MCF 10A (cell line): ENCODE data around the gene OSBPL9. TPM values are rescaled to one million over a fixed set of nuclear protein-coding genes. Genes with fewer than 3 reads are reported as not detected.

Source experiments
- BruUV-seq: library from RNA; stranded (reverse); fragments of 400-500 nt; replicated peaks from 2 replicates; lab custom pipeline; 2021; lab: Mats Ljungman, UMichigan
- CTCF ChIA-PET: fragments of 300-600 bp; sonication (Branson Sonifier 250); formaldehyde crosslinking; extraction: SDS; loops from one replicate; lab custom pipeline; 2021; ENCODE audit warnings: antibody characterized with exemption, inconsistent platforms; lab: Yijun Ruan, JAX
- POLR2A ChIA-PET: fragments of 300-600, 350-650 bp; sonication (Branson Sonifier 250); formaldehyde crosslinking; extraction: SDS; loops from one replicate; lab custom pipeline; 2020; ENCODE audit warnings: antibody characterized with exemption, inconsistent platforms; lab: Yijun Ruan, JAX
- DNase-seq: peaks from one replicate; pipeline ENCODE4 v3.0.0-alpha.2; 2018; ENCODE audit not compliant: unreplicated experiment
- H3K27ac Mint-ChIP-seq: one replicate; pipeline ENCODE4 v1.8.0; 2022; ENCODE audit warnings: mild to moderate bottlenecking, low read depth, mixed read lengths; ENCODE audit not compliant: unreplicated experiment
- H3K27me3 Mint-ChIP-seq: one replicate; pipeline ENCODE4 v1.8.0; 2022; ENCODE audit warnings: mixed read lengths; ENCODE audit not compliant: insufficient read depth, unreplicated experiment
- H3K36me3 Mint-ChIP-seq: one replicate; pipeline ENCODE4 v1.8.0; 2022; ENCODE audit warnings: mild to moderate bottlenecking, moderate library complexity, mixed read lengths; ENCODE audit not compliant: insufficient read depth, unreplicated experiment
- H3K4me1 Mint-ChIP-seq: one replicate; pipeline ENCODE4 v1.8.0; 2022; ENCODE audit warnings: mixed read lengths; ENCODE audit not compliant: insufficient read depth, unreplicated experiment
- H3K4me3 Mint-ChIP-seq: one replicate; pipeline ENCODE4 v1.8.0; 2022; ENCODE audit warnings: mild to moderate bottlenecking, moderate library complexity, mixed read lengths; ENCODE audit not compliant: unreplicated experiment
- H3K9me3 Mint-ChIP-seq: one replicate; pipeline ENCODE4 v1.8.0; 2022; ENCODE audit warnings: mixed read lengths; ENCODE audit not compliant: unreplicated experiment
- intact Hi-C: fragments of 100-400 bp; cut with micrococcal nuclease; formaldehyde crosslinking; loops from 2 replicates; pipeline ENCODE4 v1.14.1; 2022
- total RNA-seq: library from RNA; stranded (reverse); gene quantifications from 2 replicates; pipeline ENCODE4 v1.2.3, GENCODE V29; 2022
- TF ChIP-seq, protein P1 (sequence below): fragments of 200-600 bp; IDR thresholded peaks from one replicate; pipeline ENCODE4 v1.8.0; 2022; ENCODE audit warnings: antibody characterized with exemption, mild to moderate bottlenecking; ENCODE audit not compliant: unreplicated experiment

OSBPL9 gene
- total RNA-seq, 1 experiment from 2014 or later: 51.7 TPM

DNA sequence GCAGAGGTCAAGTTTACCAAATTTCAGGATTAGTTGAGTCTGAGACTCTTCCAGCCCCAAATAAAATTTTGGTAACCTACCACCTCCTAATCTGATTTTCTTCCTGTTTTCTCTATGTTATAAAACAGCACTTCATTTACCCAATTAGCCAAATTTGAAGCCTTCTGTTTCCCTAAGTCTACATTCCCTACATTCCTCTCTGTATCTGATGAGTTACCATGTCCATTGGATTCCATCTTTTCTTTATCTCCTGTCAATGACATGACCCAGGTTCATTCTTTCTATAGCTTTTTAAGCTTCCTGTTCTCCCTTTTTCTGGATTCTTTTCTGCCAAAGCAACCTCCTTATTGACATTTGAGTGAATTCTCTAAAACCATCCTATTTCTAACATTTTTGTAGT, 72.8 kb downstream of the OSBPL9 start:
- no peak for DNase-seq
- TF ChIP-seq, protein P1, sequence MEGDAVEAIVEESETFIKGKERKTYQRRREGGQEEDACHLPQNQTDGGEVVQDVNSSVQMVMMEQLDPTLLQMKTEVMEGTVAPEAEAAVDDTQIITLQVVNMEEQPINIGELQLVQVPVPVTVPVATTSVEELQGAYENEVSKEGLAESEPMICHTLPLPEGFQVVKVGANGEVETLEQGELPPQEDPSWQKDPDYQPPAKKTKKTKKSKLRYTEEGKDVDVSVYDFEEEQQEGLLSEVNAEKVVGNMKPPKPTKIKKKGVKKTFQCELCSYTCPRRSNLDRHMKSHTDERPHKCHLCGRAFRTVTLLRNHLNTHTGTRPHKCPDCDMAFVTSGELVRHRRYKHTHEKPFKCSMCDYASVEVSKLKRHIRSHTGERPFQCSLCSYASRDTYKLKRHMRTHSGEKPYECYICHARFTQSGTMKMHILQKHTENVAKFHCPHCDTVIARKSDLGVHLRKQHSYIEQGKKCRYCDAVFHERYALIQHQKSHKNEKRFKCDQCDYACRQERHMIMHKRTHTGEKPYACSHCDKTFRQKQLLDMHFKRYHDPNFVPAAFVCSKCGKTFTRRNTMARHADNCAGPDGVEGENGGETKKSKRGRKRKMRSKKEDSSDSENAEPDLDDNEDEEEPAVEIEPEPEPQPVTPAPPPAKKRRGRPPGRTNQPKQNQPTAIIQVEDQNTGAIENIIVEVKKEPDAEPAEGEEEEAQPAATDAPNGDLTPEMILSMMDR: no peak
- no TSS peak for BruUV-seq
- Mint-ChIP-seq H3K4me3 (no peak overlapping the region), H3K27me3 (no peaks in the 10 kb centered on the region), H3K4me1 (peaks cover 51% of the 10 kb centered on the region), H3K27ac (peak overlapping the region; percentile 68), H3K9me3 (no peaks in the 10 kb centered on the region), H3K36me3 (peaks cover 6% of the 10 kb centered on the region)
- intact Hi-C loops: no loop called here
- POLR2A ChIA-PET: interaction anchor here (0.6 to 6.5 kb wide), 15 partner anchors 10 to 78 kb away, joined by 3 to 92 read pairs (median 4); no protein-coding TSS in a partner anchor
- CTCF ChIA-PET: interaction anchor here (0.6 to 1.5 kb wide), 3 partner anchors 38 to 90 kb away, joined by 3 to 6 read pairs (median 4); no protein-coding TSS in a partner anchor

DNA sequence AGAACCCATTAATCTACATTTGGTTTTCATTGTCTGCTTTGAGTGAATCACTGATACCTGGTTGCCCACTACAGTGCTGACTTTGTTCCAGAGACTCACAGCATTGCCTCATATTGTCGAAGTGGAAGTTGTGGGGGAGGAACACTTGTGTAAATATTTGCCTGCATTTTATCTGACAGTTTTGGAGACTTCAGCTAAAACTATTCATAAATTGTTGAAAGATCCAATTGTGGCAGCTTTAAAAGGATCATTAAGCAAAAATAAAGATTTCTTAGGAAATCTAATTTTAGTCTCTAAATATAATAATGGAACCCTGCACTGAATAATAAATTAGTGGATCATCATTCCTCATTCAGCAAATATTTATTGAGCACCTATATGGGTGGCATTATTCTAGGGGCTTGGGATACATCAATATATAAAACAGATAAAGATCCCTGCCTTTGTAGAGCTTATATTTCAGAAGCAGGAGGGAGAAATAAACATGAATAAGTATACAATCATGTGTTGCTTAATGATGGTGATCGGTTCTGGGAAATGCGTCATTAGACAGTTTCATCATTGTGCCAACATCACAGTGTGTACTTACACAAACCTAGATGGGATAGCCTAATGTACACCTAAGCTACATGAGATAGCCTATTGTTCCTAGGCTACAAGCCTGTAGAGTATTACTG, 73.5 kb downstream of the OSBPL9 start:
- H3K36me3 Mint-ChIP-seq: peaks cover 6% of the 10 kb centered on the region
- TF ChIP-seq, protein P1: no peak
- H3K27ac Mint-ChIP-seq: peak overlapping the region; percentile 68
- peaks cover 51% of the 10 kb centered on the region for H3K4me1 Mint-ChIP-seq
- H3K9me3 Mint-ChIP-seq: no peaks in the 10 kb centered on the region
- no peaks in the 10 kb centered on the region for H3K27me3 Mint-ChIP-seq
- BruUV-seq: TSS peak; percentile 87
- peak; percentile 95 for DNase-seq
- ChIA-PET CTCF (interaction anchor here (0.5 to 1.5 kb wide), 6 partner anchors 14 to 206 kb away, joined by 3 to 6 read pairs (median 3); no protein-coding TSS in a partner anchor), POLR2A (interaction anchor here (0.6 to 6.5 kb wide), 26 partner anchors 9 to 172 kb away, joined by 3 to 92 read pairs (median 4); partner anchors contain the start of gene OSBPL9)
- intact Hi-C loops: no loop called here
- H3K4me3 Mint-ChIP-seq: peak overlapping the region; percentile 26

DNA sequence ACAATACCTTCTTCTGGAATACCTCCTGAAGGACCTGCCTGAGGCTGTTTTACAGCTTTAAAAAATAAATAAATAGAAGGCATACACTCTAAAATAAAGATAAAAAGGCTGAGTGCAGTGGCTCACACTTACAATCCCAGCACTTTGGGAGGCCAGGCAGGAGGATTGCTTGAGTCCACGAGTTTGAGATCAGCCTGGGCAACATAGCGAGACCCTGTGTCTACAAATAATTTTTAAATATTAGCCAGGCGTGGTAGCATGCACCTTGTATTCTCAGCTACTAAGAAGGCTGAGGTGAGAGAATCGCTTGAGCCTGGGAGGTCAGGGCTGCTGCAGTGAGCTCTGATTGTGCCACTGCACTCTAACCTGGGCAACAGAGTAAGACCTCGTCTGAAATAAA, 75.0 kb downstream of the OSBPL9 start:
- Mint-ChIP-seq H3K27ac (peak overlapping the region; percentile 68), H3K27me3 (no peaks in the 10 kb centered on the region), H3K4me3 (no peak overlapping the region), H3K9me3 (no peaks in the 10 kb centered on the region), H3K4me1 (peaks cover 50% of the 10 kb centered on the region), H3K36me3 (peaks cover 6% of the 10 kb centered on the region)
- BruUV-seq: no TSS peak
- POLR2A ChIA-PET: interaction anchor here (0.6 to 6.5 kb wide), 13 partner anchors 18 to 158 kb away, joined by 3 to 92 read pairs (median 4); partner anchors contain the start of gene OSBPL9
- DNase-seq: no peak
- CTCF ChIA-PET: interaction anchor here (0.6 to 1.5 kb wide), 4 partner anchors 9 to 474 kb away, joined by 3 to 7 read pairs (median 4); no protein-coding TSS in a partner anchor
- TF ChIP-seq, protein P1: no peak
- intact Hi-C loops: no loop called here

DNA sequence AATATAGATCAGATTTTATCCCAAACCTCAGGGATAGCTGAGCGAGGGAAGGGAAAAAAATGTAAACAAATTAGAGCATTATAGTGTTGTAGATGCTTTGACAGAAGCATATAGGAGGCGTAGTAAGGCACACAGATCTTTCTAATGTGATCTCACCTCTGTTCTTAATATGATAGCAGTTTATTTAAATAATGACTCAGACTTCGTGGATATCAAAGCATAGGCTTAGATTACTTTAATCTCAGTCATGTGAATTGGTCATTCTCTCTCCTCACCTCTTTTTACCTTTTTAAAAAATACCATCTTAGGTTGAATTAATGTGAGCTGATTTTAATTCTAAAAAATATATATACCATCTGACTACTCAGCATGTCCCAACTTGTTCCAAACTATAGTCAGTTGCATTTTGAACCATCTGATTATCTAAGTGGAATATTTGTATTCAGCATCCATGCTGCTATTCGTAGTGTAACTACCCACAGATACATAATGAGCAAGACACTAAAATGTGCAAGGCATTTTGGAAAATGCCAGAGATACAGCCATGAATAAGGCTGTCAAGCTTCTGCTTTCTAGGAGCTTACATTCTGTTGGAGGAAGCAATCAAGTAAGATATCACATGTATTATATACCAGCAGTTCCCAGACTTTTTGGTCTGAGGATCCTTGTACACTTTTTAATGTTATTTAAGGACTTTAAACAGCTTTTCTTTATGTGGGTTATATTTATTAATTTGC, 76.7 kb downstream of the OSBPL9 start:
- BruUV-seq: no TSS peak
- POLR2A ChIA-PET: interaction anchor here (0.6 to 2.1 kb wide), 12 partner anchors 19 to 413 kb away, joined by 3 to 22 read pairs (median 3); no protein-coding TSS in a partner anchor
- H3K27me3 Mint-ChIP-seq: no peaks in the 10 kb centered on the region
- TF ChIP-seq, protein P1: no peak
- intact Hi-C loops: no loop called here
- H3K36me3 Mint-ChIP-seq: peaks cover 6% of the 10 kb centered on the region
- no peak overlapping the region for H3K4me3 Mint-ChIP-seq
- no peaks in the 10 kb centered on the region for H3K9me3 Mint-ChIP-seq
- peaks cover 48% of the 10 kb centered on the region for H3K4me1 Mint-ChIP-seq
- CTCF ChIA-PET: interaction anchor here (1.4 kb wide), 1 partner anchor 76 kb away, joined by 4 read pairs; no protein-coding TSS in a partner anchor
- DNase-seq: peak; percentile 33
- H3K27ac Mint-ChIP-seq: peak overlapping the region; percentile 68
